Stimulated activated CD8-positive, alpha-beta memory T cell treated with anti-CD3 and anti-CD28 coated beads, Interleukin-4, amount 100 ng/mL, for 24 hours (primary cell): ENCODE measurements around the gene NXF1.
A peak's percentile ranks its signal among the peaks of the same experiment; 100 is the strongest.
"Not testable (repeated sequence)": the region's sequence is repeated elsewhere in the genome, so short reads cannot be mapped to it uniquely, and the experiment has no call there.

ENCODE experiments used
- DNase-seq: peaks from one replicate; pipeline ENCODE4 v3.0.0-alpha.2; 2020; ENCODE audit warnings: low read depth

The NXF1 gene

DNA sequence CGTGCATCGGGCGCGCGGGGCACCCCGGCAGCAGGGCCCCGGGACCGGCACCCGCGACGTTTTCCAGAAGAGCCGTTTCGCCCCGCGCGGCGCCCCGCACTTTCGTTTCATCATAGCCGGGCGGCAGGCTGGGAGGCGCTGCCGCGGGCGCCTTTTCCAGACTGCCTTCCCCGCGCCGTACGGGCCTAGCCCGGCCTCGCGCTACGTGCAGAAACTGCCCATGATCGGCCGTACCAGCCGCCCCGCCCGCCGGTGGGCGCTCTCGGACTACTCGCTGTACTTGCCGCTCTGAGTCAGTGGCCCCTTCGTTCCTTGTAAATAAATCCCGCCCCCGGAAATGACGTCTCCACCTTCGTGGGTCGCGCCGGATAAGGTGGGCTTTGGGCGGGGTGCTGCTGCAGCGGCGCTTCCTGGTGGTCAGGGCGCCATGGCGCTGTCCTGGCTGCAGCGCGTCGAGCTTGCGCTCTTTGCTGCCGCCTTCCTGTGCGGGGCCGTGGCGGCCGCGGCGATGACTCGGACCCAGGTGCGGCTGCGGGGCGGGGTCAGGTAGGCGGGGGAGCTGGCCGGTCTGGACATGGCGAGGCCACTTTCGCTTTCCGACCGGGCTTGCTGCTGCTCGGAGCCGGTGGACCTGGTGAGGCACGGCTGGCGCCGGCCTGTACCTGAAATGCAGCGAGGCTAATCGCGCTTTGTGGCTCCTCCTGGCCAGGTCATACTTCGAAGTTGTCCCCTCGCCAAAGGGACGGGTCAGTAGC is 18.1 kb downstream of the NXF1 start, which contains the start of gene TMEM179B:
TSS of gene TMEM179B (plus strand) at position 398 of the 755 bp plus-strand sequence. CDS start at position 428, 30 bp downstream.
- DNase-seq = peak; percentile 97

GRCh38 chr11:62786318-62787004 is 18.8 kb downstream of the NXF1 start:
- peak; percentile 72 for DNase-seq

- DNase-seq = no peak
Measured at GRCh38 chr11:62782753-62783152, 22.5 kb downstream of the NXF1 start.

DNA sequence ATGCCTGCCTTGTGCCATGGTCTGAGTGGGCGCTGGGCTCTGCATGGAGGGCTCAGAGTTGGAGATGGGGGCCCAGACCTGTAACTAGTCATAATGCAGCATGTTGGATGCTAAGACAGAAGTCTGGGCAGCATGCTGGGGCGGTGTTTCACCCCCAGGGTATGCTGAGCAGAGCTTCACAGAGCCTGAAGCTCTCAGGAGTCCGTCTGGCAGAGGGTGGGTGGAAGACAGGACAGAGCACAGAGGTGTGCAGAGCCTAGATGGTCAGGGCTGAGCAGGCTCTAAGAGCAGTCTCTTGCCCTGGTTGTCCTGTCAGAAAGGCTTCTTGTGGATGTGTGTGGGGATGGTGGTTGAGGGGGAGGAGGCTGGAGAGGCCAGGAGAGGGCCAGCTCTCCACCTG is 26.8 kb downstream of the NXF1 start:
- DNase-seq = no peak

- no peak for DNase-seq
Measured at GRCh38 chr11:62777389-62777788, 27.9 kb downstream of the NXF1 start.

DNA sequence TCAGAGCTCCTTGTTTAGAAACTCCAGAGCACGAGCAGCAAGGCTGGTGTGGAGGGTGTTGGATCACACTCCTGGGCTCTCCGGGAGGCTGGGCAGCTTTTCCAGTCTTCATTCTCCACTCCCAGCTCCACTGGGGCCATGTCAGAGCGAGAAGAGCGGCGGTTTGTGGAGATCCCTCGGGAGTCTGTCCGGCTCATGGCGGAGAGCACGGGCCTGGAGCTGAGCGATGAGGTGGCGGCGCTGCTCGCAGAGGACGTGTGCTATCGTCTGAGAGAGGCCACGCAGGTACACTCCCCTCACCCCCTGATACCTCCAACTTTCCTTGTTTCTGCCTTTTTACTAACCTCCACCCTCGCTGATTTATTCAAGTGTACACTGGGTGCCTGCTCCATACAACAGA is 29.6 kb downstream of the NXF1 start:
- DNase-seq = no peak

DNA sequence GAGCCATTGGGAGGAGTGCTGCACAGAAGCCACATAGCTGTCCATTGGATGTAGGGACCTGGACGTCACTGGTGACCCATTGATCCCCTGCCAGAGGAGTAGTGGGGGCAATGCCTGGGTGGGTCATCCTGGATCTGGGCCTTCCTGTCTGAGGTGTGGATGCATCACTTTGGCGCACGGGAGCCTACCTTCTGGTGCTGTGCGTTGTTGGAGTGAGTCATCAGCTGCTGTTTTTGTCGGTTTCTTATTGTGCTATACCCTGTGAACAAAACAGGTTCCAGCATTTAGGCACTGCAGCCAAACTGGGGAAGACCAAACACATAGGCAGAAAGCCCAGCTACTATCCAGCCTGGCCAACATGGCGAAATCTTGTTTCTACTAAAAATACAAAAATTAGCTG is 30.8 kb downstream of the NXF1 start:
- DNase-seq = no peak

GRCh38 chr11:62771144-62772021 is 33.9 kb downstream of the NXF1 start, which contains the start of gene TAF6L:
Gene TAF6L (plus strand): TSS chr11:62771396. CDS start chr11:62775784, 4,388 bp downstream.
- peak; percentile 91 for DNase-seq

- no peak for DNase-seq
Measured at GRCh38 chr11:62770778-62771143, 34.5 kb downstream of the NXF1 start.

GRCh38 chr11:62760867-62761227 is 44.4 kb downstream of the NXF1 start:
- not testable (repeated sequence) for DNase-seq

DNA sequence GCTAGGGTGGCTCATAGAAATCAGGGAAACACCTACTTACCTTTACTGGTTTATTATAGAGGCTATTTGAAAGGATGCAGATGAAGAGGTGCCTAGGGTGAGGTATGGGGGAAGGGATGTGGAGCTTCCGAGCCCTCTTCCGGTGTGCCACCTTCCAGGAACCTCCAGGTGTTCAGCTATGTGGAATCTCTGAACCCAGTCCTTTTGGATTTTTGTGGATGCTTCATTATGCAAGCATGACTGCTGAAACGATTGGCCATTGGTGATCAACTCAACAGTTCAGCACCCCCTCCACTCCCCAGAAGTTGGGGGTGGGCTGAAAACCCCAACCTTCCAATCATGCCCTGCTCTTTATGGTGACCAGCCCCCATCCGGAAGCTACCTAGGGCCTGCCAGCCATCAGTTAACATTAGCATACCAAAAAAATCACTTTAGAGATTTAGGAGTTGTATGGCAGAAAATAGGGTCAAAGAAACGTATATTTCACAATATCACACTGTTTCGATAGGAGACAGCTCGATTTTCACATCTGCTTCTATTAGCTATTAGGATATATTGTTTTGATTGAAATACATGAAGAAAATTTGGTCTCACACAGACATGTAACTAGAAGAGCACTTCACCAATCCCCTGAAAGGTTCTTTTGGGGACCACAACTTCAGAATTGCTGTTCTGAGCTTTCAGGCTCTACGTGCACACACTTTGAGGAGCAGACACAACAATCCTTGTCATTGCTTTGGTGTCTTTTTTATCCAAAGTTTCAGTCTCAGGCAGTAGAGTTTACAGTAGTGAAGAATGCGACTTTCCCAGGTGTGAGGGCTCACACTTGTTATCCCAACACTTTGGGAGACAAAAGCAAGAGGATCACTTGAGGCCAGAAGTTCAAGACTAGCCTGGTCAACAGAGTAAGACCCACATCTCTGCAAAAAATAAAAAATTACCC is 47.1 kb downstream of the NXF1 start:
- no peak for DNase-seq

GRCh38 chr11:62755086-62755615 is 50.1 kb downstream of the NXF1 start:
- DNase-seq = no peak

- peak; percentile 90 for DNase-seq
Measured at GRCh38 chr11:62753736-62754603, 51.3 kb downstream of the NXF1 start, which contains the start of gene ZBTB3. Gene ZBTB3 (minus strand): TSS chr11:62754160. CDS start chr11:62753664, 496 bp downstream.

DNA sequence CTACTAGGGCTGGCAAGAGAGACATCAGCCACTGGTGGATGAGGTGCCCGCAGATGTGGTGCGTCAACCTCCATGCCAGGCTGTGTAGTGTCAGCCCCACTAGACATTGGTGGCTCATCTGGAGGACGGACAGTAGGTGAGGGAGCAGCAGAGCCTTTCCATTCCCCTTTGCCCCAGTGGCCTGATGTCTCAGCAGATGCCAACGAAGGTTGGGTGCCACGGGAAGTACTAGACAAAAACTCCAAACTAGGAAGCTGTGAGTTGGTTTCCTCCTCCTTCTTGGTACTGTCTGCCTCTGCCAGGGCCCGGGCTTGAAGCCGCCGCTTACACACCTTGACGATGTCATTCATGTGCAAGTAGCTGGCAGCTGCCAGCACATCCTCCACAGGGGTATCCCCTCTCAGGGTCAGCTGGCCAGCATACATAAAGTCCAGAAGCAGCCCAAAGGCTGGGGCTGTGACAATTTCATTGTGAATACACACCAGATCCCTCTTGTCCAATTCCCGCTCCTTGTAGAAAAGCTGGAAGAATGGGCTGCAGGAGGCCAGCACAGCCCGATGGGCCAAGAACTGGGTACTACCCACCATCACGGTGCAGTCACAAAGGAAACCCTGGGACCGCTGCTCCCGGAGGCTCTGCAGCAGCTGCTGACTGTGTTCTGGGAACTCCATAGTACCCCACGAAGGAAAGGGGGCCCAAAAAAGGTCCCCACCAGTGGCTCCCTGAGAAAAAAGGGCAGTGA is 52.1 kb downstream of the NXF1 start:
- DNase-seq = no peak

- no peak for DNase-seq
Measured at GRCh38 chr11:62752177-62752785, 53.0 kb downstream of the NXF1 start.

- not testable (repeated sequence) for DNase-seq
Measured at GRCh38 chr11:62749931-62750330, 55.3 kb downstream of the NXF1 start.

DNA sequence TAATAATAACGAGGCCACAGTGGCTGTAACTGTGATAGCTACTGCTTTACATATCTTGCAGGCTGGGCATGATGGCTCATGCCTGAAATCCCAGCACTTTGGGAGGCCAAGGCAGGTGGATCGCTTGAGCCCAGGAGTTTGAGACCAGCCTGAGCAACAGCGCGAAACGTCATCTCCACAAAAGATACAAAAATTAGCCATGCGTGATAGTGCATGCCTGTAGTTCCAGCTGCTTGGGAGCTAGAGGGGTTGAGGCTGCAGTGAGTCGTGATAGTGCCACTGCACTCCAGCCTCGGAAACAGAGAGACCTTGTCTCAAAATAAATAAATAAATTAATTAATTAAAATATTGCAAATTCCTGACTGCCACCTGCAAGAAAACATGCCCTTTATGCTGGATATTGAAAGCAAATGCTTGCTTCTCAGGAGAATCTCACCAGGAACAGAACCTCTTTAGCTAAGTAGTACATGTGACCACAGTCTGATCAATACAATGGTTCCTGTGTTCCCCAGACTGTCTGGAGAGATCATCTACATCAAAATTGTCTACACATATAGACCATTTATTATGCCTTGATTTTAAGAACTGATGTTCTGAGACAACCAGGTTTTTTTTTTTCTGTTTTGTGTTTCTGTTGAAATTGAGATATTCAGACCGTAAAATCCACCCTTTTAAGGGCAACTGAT is 57.6 kb downstream of the NXF1 start:
- DNase-seq = no peak
